Measurements from ENCODE around the gene MPPED2.

DNA sequence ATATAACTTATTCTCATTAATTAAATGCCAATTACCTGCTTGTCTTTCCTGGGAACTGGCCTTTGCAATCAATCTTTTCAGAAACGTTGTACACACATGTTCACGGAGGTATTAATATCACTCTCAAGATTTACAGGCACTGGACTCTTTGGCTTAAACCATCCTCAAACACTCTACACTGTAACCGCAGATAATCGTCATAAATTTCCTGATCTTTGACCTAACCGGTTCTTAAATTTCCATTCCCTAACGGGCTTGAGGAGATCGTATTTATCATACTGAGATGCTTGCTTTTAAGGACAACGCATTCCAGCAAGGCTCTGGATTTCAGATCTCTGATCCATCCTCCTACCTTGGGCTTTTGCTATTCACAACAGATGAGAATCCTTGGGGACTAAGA lies 190.4 kb downstream of the MPPED2 start:
- TF ChIP-seq ZNF274 (IDR thresholded peaks at IDR 0.05; ENCODE audit: low read depth, low read length): no peak
- TF ChIP-seq SUZ12 (IDR thresholded peaks at IDR 0.05; ENCODE audit: extremely low read depth, insufficient read depth, insufficient read length): no peak
